GM12878 (cell line): ENCODE results near the gene CETN2. TPM values are rescaled to one million over a fixed set of nuclear protein-coding genes. Genes with fewer than 3 reads are reported as not detected.

Experiments used
- ATAC-seq: fragments of 200-7000 bp; cut with Tn5 transposase; 3 replicates; pipeline ENCODE4 v1.9.1; 2020; ENCODE audit warnings: mild to moderate bottlenecking, moderate library complexity
- BruUV-seq: library from RNA; stranded (reverse); fragments of 400-500 nt; replicated peaks from 2 replicates; lab custom pipeline; 2021; lab: Mats Ljungman, UMichigan
- CTCF ChIA-PET: fragments of 300-600 bp; sonication (Branson Sonifier 250); formaldehyde crosslinking; extraction: SDS; loops from one replicate; lab custom pipeline; 2021; ENCODE audit warnings: inconsistent platforms; lab: Yijun Ruan, JAX
- POLR2A ChIA-PET: fragments of 350-600 bp; formaldehyde crosslinking; extraction: SDS; loops from one replicate; lab custom pipeline; 2021; ENCODE audit warnings: inconsistent platforms; lab: Charles Lee
- RAD21 ChIA-PET: fragments of 300-600 bp; sonication (Branson Sonifier 250); formaldehyde crosslinking; loops from one replicate; lab custom pipeline; 2023; ENCODE audit warnings: antibody characterized with exemption; ENCODE audit not compliant: unreplicated experiment; lab: Charles Lee
- SMC1A ChIA-PET: fragments of 300-600 bp; sonication (Branson Sonifier 250); formaldehyde crosslinking; loops from one replicate; lab custom pipeline; 2023; ENCODE audit not compliant: unreplicated experiment, uncharacterized antibody; lab: Charles Lee
- DNase-seq: peaks from one replicate; pipeline ENCODE4 v3.0.0-alpha.2; 2011; ENCODE audit warnings: low read depth, low spot score
- FAIRE-seq: peaks from 3 replicates; lab custom pipeline; 2011; peaks lifted over from hg19 to GRCh38; lab: Jason Lieb, UNC
- H2AFZ ChIP-seq: 2 replicates; pipeline ENCODE4 v1.6.0; 2011; ENCODE audit warnings: low read depth, low read length, control low read depth; ENCODE audit not compliant: control insufficient read depth
- H3K27ac ChIP-seq: 2 replicates; pipeline ENCODE4 v1.5.1; 2011; ENCODE audit warnings: control low read depth; ENCODE audit not compliant: control insufficient read depth, insufficient read depth
- H3K27me3 ChIP-seq, 2 experiments: replicated peaks in 1 of 2; 2 replicates each; pipeline versions ENCODE4 v1.6.0 to v1.6.1; 2011; ENCODE audit warnings: low read length in 1 of 2; ENCODE audit not compliant: control insufficient read depth in 2 of 2, insufficient read depth in 2 of 2
- H3K36me3 ChIP-seq, 2 experiments: 2 replicates each; pipeline ENCODE4 v1.5.1; 2011; ENCODE audit warnings: low read length in 1 of 2; ENCODE audit not compliant: control insufficient read depth in 2 of 2, insufficient read depth in 2 of 2
- H3K4me1 ChIP-seq: 2 replicates; pipeline ENCODE4 v1.6.1; 2011; ENCODE audit warnings: mild to moderate bottlenecking, low read length, moderate library complexity, mixed read lengths; ENCODE audit not compliant: control insufficient read depth, insufficient read depth
- H3K4me2 ChIP-seq: 2 replicates; pipeline ENCODE4 v1.6.0; 2011; ENCODE audit warnings: control low read depth; ENCODE audit not compliant: control insufficient read depth, insufficient read depth
- H3K4me3 ChIP-seq: fragments of 200-600 bp; sonication (generic); 2 replicates; pipeline ENCODE4 v1.5.1; 2016
- H3K79me2 ChIP-seq: 2 replicates; pipeline ENCODE4 v1.6.0; 2011; ENCODE audit warnings: low read length; ENCODE audit not compliant: control insufficient read depth, insufficient read depth
- H3K9ac ChIP-seq: 2 replicates; pipeline ENCODE4 v1.8.0; 2011; ENCODE audit warnings: low read length, control low read depth, mixed read lengths; ENCODE audit not compliant: control insufficient read depth, insufficient read depth
- H3K9me3 ChIP-seq: replicated peaks from 3 replicates; pipeline ENCODE4 v1.5.1; 2011; ENCODE audit warnings: mild to moderate bottlenecking, low read length; ENCODE audit not compliant: control insufficient read depth, insufficient read depth
- H4K20me1 ChIP-seq: 2 replicates; pipeline ENCODE4 v1.6.0; 2011; ENCODE audit not compliant: control insufficient read depth, insufficient read depth
- E4F1 ChIP-seq: fragments of 450-650 bp; IDR thresholded peaks from 2 replicates; pipeline ENCODE4 v1.6.1; 2018; ENCODE audit warnings: borderline replicate concordance, mild to moderate bottlenecking; ENCODE audit not compliant: partially characterized antibody
- HDAC2 ChIP-seq: fragments of 200-600 bp; sonication (generic); IDR thresholded peaks from 2 replicates; pipeline ENCODE4 v1.6.1; 2017
- NR2F1 ChIP-seq: fragments of 450-650 bp; conservative IDR thresholded peaks from 2 replicates; pipeline ENCODE4 v1.6.1; 2017; ENCODE audit warnings: mild to moderate bottlenecking
- REST ChIP-seq: IDR thresholded peaks from 2 replicates; pipeline ENCODE4 v1.6.1; 2012; ENCODE audit warnings: mild to moderate bottlenecking, low read depth, low read length
- ZBED1 ChIP-seq: IDR thresholded peaks from 2 replicates; pipeline ENCODE4 v1.6.1; 2016; ENCODE audit warnings: borderline replicate concordance
- WGBS: methylation state at CpG from one replicate; pipeline ENCODE4 v1.1.6; 2016; ENCODE audit warnings: low lambda C conversion rate; ENCODE audit not compliant: insufficient replicate concordance, insufficient coverage; ENCODE audit errors: missing lambda C conversion rate; 5-methylcytosine and 5-hydroxymethylcytosine counted together
- in situ Hi-C: fragments of 300-500 bp; cut with MboI; formaldehyde crosslinking; loops from 9 replicates; pipeline ENCODE4 v1.14.3; 2018; ENCODE audit warnings: mixed read lengths
- intact Hi-C: fragments of 100-400 bp; cut with micrococcal nuclease; formaldehyde crosslinking; loops from one replicate; pipeline ENCODE4 v1.14.2; 2022; ENCODE audit not compliant: unreplicated experiment
- polyA plus RNA-seq, 11 experiments: library from polyadenylated mRNA; depleted of rRNA in 4 of 11; unstranded in 6 of 11; stranded (reverse) in 5 of 11; fragments of >200 nt; fragmentation: Nextera tagmentation in 4 of 11; fragmentation: Illumina TruSeq in 1 of 11; extraction: Ambion mirVana in 4 of 11; extraction: Trizol in 1 of 11; gene quantifications; 1 replicate in 1 of 11; 2 replicates in 10 of 11; pipeline versions ENCODE4 v1.2.1 to v1.2.3, GENCODE V29; 2011 to 2016; ENCODE audit warnings: inconsistent platforms in 2 of 11, missing spikeins in 2 of 11, low read depth in 1 of 11
- total RNA-seq, 4 experiments: library from RNA; depleted of rRNA in 3 of 4; stranded (reverse); fragments of >200 nt in 3 of 4; fragmentation: Illumina TruSeq in 1 of 4; extraction: Trizol in 1 of 4; gene quantifications; 2 replicates each; pipeline versions ENCODE4 v1.2.1 to v1.2.3, GENCODE V29; 2013 to 2021

Gene CETN2
- total and polyA plus RNA-seq, 10 of the 15 experiments (the other 5 are each of a cell fraction or from before 2014, with no cell fraction given): 12.0 to 30.3 (median 20.0) TPM

GRCh38 chrX:152865232-152865920, 34.8 kb upstream of the CETN2 start (continued):
- TF ChIP-seq E4F1: no peak

DNA sequence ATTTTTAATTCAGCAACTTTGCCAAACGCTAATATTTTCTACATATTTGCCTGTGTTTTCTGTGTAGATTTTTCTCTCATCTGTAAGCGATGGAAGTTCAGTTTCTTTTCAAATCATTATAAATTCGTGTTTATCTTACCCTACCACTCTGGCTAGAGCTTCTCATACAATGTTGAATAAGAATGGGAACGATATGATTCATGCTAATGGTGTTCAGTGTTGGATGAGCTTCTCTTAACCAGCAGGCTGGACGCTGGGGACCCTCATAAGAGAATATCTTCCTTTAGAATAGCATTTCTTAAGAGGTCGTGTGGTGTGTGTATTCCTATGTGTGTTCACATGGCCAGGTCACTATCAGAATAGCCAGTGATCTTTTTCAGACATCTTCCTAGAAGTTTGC, 31.3 kb upstream of the CETN2 start:
- Histone ChIP-seq H3K27ac (no peak overlapping the region), H2AFZ (no peak overlapping the region), H4K20me1 (no peaks in the 10 kb centered on the region), H3K4me2 (no peak overlapping the region), H3K79me2 (no peaks in the 10 kb centered on the region), H3K4me1 (no peaks in the 10 kb centered on the region), H3K27me3 (no peaks in the 10 kb centered on the region), H3K36me3 (no peaks in the 10 kb centered on the region; a peak in 4 of 4 replicates), H3K9ac (no peak overlapping the region), H3K4me3 (no peak overlapping the region)
- BruUV-seq: no TSS peak
- no peak for ATAC-seq
- CTCF ChIA-PET: no interaction called here
- FAIRE-seq: no peak
- POLR2A ChIA-PET: no interaction called here
- intact Hi-C loops: no loop called here
- SMC1A ChIA-PET: no interaction called here
- RAD21 ChIA-PET: no interaction called here
- 58% methylated on average over 6 of the region's 6 CpGs for WGBS
- no peak for DNase-seq
- no peak for TF ChIP-seq REST
- TF ChIP-seq NR2F1: no peak
- TF ChIP-seq ZBED1: no peak
- TF ChIP-seq HDAC2: no peak
- TF ChIP-seq, all 136 proteins: peak for 0
- in situ Hi-C loops: no loop called here
- H3K9me3 ChIP-seq: no peaks in the 10 kb centered on the region
